Neuronal stem cell (in vitro differentiated cells): Measurements from ENCODE around the gene GGA2.

Source experiments
- DNase-seq: peaks from one replicate; pipeline ENCODE4 v3.0.0-alpha.2; 2013; ENCODE audit warnings: low spot score
- H2AFZ ChIP-seq: one replicate; pipeline ENCODE4 v1.6.1; 2013; ENCODE audit warnings: mild to moderate bottlenecking, low read length, inconsistent platforms
- H2AK5ac ChIP-seq: 2 replicates; pipeline ENCODE4 v1.6.1; 2013; ENCODE audit warnings: low read depth, mild to moderate bottlenecking, inconsistent platforms, low read length, moderate library complexity, mixed read lengths
- H2BK120ac ChIP-seq: 2 replicates; pipeline ENCODE4 v1.6.1; 2013; ENCODE audit warnings: low read depth, mild to moderate bottlenecking, inconsistent platforms, low read length, moderate library complexity, mixed read lengths
- H2BK12ac ChIP-seq: one replicate; pipeline ENCODE4 v1.6.1; 2013; ENCODE audit warnings: low read length, inconsistent platforms
- H2BK15ac ChIP-seq: 2 replicates; pipeline ENCODE4 v1.6.1; 2013; ENCODE audit warnings: mild to moderate bottlenecking, low read length, inconsistent platforms, mixed read lengths
- H2BK5ac ChIP-seq: one replicate; pipeline ENCODE4 v1.6.1; 2013; ENCODE audit warnings: inconsistent platforms, mild to moderate bottlenecking, low read length, moderate library complexity
- H3K14ac ChIP-seq: one replicate; pipeline ENCODE4 v1.6.1; 2013; ENCODE audit warnings: low read length, inconsistent platforms
- H3K18ac ChIP-seq: 2 replicates; pipeline ENCODE4 v1.6.1; 2013; ENCODE audit warnings: low read length, inconsistent platforms
- H3K23ac ChIP-seq: 2 replicates; pipeline ENCODE4 v1.6.1; 2013; ENCODE audit warnings: low read depth, mild to moderate bottlenecking, mixed read lengths, low read length, inconsistent platforms; ENCODE audit not compliant: poor library complexity
- H3K27ac ChIP-seq: replicated peaks from 3 replicates; pipeline ENCODE4 v1.5.1; 2013; ENCODE audit warnings: low read length, inconsistent platforms
- H3K27me3 ChIP-seq, 3 experiments: 2 replicates each; pipeline ENCODE4 v1.6.1; 2013; ENCODE audit warnings: low read length in 3 of 3, mild to moderate bottlenecking in 2 of 3, inconsistent platforms in 1 of 3, low read depth in 1 of 3, mixed read lengths in 1 of 3, moderate library complexity in 1 of 3; ENCODE audit not compliant: control insufficient read depth in 3 of 3, insufficient read depth in 3 of 3
- H3K36me3 ChIP-seq, 2 donors: replicated peaks in 1 of 2; 2 replicates each; pipeline ENCODE4 v1.6.1; 2013; ENCODE audit warnings: low read length in 2 of 2; ENCODE audit not compliant: control insufficient read depth in 2 of 2, insufficient read depth in 2 of 2
- H3K4ac ChIP-seq: 2 replicates; pipeline ENCODE4 v1.6.1; 2013; ENCODE audit warnings: inconsistent platforms, mild to moderate bottlenecking, low read length, moderate library complexity
- H3K4me1 ChIP-seq, 2 donors: 1 replicate in 1 of 2; 2 replicates in 1 of 2; pipeline ENCODE4 v1.6.1; 2013; ENCODE audit warnings: low read length in 2 of 2, low read depth in 1 of 2; ENCODE audit not compliant: control insufficient read depth in 2 of 2, insufficient read depth in 1 of 2
- H3K4me2 ChIP-seq: one replicate; pipeline ENCODE4 v1.6.1; 2013; ENCODE audit warnings: mild to moderate bottlenecking, low read length, inconsistent platforms; ENCODE audit not compliant: insufficient read depth, poor library complexity, severe bottlenecking
- H3K4me3 ChIP-seq, 2 donors: 2 replicates each; pipeline ENCODE4 v1.5.1; 2013; ENCODE audit warnings: low read length in 2 of 2, mild to moderate bottlenecking in 2 of 2, inconsistent platforms in 1 of 2, moderate library complexity in 1 of 2
- H3K79me1 ChIP-seq: one replicate; pipeline ENCODE4 v1.6.1; 2013; ENCODE audit warnings: low read depth, mild to moderate bottlenecking, inconsistent platforms, low read length, moderate library complexity
- H3K9ac ChIP-seq: one replicate; pipeline ENCODE4 v1.6.1; 2013; ENCODE audit warnings: mild to moderate bottlenecking, low read depth, low read length, inconsistent platforms; ENCODE audit not compliant: poor library complexity
- H3K9me3 ChIP-seq, 2 donors: replicated peaks in 1 of 2; 2 replicates each; pipeline versions ENCODE3 to v1.6.1; 2013; ENCODE audit warnings: low read length in 2 of 2, mild to moderate bottlenecking in 2 of 2, inconsistent platforms in 1 of 2, low read depth in 1 of 2, mixed read lengths in 1 of 2, moderate library complexity in 1 of 2; ENCODE audit not compliant: control insufficient read depth in 2 of 2, insufficient read depth in 1 of 2
- H4K8ac ChIP-seq: one replicate; pipeline ENCODE4 v1.6.1; 2013; ENCODE audit warnings: low read depth, mild to moderate bottlenecking, inconsistent platforms, low read length, moderate library complexity
- H4K91ac ChIP-seq: one replicate; pipeline ENCODE4 v1.6.1; 2013; ENCODE audit warnings: low read length, low read depth, mild to moderate bottlenecking, inconsistent platforms; ENCODE audit not compliant: poor library complexity
- WGBS, 2 donors: extraction: QIAGEN DNeasy Blood & Tissue Kit; methylation state at CpG; one replicate each; pipeline ENCODE4 v1.1.7; 2013; ENCODE audit warnings: missing lambda C conversion rate in 2 of 2, mixed read lengths in 1 of 2; ENCODE audit not compliant: insufficient read length in 2 of 2, insufficient replicate concordance in 1 of 2; ENCODE audit errors: extremely low coverage in 2 of 2; 5-methylcytosine and 5-hydroxymethylcytosine counted together

Gene GGA2

GRCh38 chr16:23435500-23435899, 74.8 kb downstream of the GGA2 start:
- no peaks in the 10 kb centered on the region for H3K4me1 ChIP-seq
- no peak overlapping the region for H2BK15ac ChIP-seq
- H3K23ac ChIP-seq: no peak overlapping the region
- H3K4me3 ChIP-seq: no peak overlapping the region
- H3K36me3 ChIP-seq: peaks cover 14 to 74% of the 10 kb centered on the region in 2 donors
- no peak overlapping the region for H3K4me2 ChIP-seq
- no peak overlapping the region for H2AK5ac ChIP-seq
- no peak overlapping the region for H3K9ac ChIP-seq
- H2BK12ac ChIP-seq: no peak overlapping the region
- no CpG with 5 or more reads among the region's 6 CpGs for WGBS, 2 donors
- H3K27ac ChIP-seq: no peak overlapping the region
- no peak overlapping the region for H4K91ac ChIP-seq
- no peak overlapping the region for H4K8ac ChIP-seq
- no peak overlapping the region for H2BK120ac ChIP-seq
- no peaks in the 10 kb centered on the region for H3K27me3 ChIP-seq
- no peak overlapping the region for H3K14ac ChIP-seq
- peak; percentile 61 for DNase-seq
- no peak overlapping the region for H2AFZ ChIP-seq
- H2BK5ac ChIP-seq: no peak overlapping the region
- no peaks in the 10 kb centered on the region for H3K9me3 ChIP-seq
- H3K4ac ChIP-seq: no peak overlapping the region
- no peaks in the 10 kb centered on the region for H3K79me1 ChIP-seq
- H3K18ac ChIP-seq: no peak overlapping the region

DNA sequence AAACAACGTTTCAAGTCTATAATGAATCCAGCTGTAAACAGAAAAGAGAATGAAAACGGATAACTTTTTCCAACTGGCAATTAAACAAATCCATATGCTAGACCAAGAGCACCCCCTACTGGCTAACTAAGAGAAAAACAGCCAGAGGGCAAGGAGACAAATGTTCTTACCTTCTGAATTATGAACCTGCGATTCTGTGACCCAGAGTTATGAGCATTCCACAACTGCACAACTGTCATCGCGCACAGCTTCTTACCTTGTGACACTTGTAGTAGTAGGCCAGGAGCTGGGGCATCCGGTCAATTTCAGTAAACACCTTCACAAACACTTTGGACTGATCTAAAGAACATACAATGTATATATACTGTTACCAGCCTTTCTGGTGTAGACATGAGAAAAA, 75.9 kb downstream of the GGA2 start:
- H2BK120ac ChIP-seq: no peak overlapping the region
- no peak overlapping the region for H2AK5ac ChIP-seq
- no peak overlapping the region for H2BK15ac ChIP-seq
- H3K9ac ChIP-seq: no peak overlapping the region
- no peak overlapping the region for H4K8ac ChIP-seq
- no peak overlapping the region for H2BK5ac ChIP-seq
- H4K91ac ChIP-seq: no peak overlapping the region
- no peak overlapping the region for H3K18ac ChIP-seq
- no peaks in the 10 kb centered on the region for H3K27me3 ChIP-seq
- peaks cover 14 to 71% of the 10 kb centered on the region in 2 donors for H3K36me3 ChIP-seq
- H3K27ac ChIP-seq: no peak overlapping the region
- H3K23ac ChIP-seq: no peak overlapping the region
- no peak overlapping the region for H3K14ac ChIP-seq
- no peak overlapping the region for H3K4ac ChIP-seq
- H3K4me2 ChIP-seq: no peak overlapping the region
- no peak overlapping the region for H3K4me3 ChIP-seq
- no CpG with 5 or more reads among the region's 6 CpGs for WGBS, 2 donors
- H2BK12ac ChIP-seq: no peak overlapping the region
- H3K4me1 ChIP-seq: no peaks in the 10 kb centered on the region
- H2AFZ ChIP-seq: no peak overlapping the region
- H3K79me1 ChIP-seq: no peaks in the 10 kb centered on the region
- H3K9me3 ChIP-seq: no peaks in the 10 kb centered on the region
- DNase-seq: peak; percentile 62

GRCh38 chr16:23433261-23433920, 76.9 kb downstream of the GGA2 start:
- H2BK120ac ChIP-seq: no peak overlapping the region
- no peaks in the 10 kb centered on the region for H3K4me1 ChIP-seq
- no peak overlapping the region for H3K27ac ChIP-seq
- H3K36me3 ChIP-seq: peaks cover 14 to 70% of the 10 kb centered on the region in 2 donors
- H2AFZ ChIP-seq: no peak overlapping the region
- no peak overlapping the region for H3K9ac ChIP-seq
- no peaks in the 10 kb centered on the region for H3K9me3 ChIP-seq
- H3K4me2 ChIP-seq: no peak overlapping the region
- no peak overlapping the region for H2AK5ac ChIP-seq
- H2BK15ac ChIP-seq: no peak overlapping the region
- H2BK12ac ChIP-seq: no peak overlapping the region
- H2BK5ac ChIP-seq: no peak overlapping the region
- H3K18ac ChIP-seq: no peak overlapping the region
- no peak overlapping the region for H4K8ac ChIP-seq
- no CpG with 5 or more reads among the region's 16 CpGs for WGBS, 2 donors
- no peaks in the 10 kb centered on the region for H3K27me3 ChIP-seq
- H3K23ac ChIP-seq: no peak overlapping the region
- no peak overlapping the region for H4K91ac ChIP-seq
- no peak overlapping the region for H3K4me3 ChIP-seq
- no peak overlapping the region for H3K14ac ChIP-seq
- no peaks in the 10 kb centered on the region for H3K79me1 ChIP-seq
- no peak for DNase-seq
- no peak overlapping the region for H3K4ac ChIP-seq

DNA sequence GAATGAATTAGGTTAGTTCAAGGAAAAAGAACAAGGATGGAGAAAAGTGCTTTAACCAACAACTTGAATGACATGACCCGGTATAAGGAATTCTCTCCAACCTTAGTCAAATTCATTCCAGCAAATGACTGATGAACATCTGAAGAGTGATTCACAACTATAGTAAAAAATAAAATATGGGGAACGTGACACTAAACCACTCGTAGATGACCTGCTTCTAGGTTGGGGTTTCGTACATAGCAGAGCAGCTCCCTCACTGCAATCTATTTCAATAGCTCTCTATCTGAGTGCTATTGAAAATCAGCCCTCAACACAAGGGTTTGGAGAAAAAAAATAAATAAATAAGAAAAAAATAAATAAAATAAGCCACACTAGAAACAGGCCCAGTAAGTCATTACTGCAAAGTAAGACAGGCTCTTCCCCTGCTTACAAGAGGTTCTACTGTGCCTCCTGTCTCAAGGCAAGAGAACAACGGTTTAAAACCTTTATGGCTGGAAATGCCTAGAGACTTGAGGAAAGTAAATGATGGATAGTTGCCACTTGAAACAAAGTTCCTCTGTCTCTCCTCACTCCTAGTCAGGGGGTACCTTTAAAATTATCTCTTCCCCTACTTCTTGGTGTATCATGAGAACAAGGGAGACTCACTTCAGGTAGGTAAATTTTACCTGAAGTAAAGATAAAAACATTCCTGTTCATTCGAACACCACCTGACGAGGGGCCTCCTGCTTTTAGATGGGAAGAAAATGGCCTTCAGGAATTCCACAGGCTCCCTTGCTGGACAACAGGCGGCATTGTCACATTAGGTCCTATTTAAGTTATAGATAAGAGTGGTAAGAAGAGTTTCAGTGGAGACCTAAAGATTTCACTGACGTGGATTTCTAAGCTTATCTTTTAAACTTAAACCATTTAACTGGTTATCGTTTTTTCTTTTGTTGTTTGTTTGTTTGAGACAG, 77.8 kb downstream of the GGA2 start:
- Histone ChIP-seq H3K9ac (no peak overlapping the region), H3K4ac (no peak overlapping the region), H2BK15ac (no peak overlapping the region), H4K91ac (no peak overlapping the region), H2BK120ac (no peak overlapping the region), H3K23ac (no peak overlapping the region), H3K9me3 (no peaks in the 10 kb centered on the region), H4K8ac (no peak overlapping the region), H3K14ac (no peak overlapping the region), H2BK5ac (no peak overlapping the region), H2AK5ac (no peak overlapping the region), H3K36me3 (peaks cover 13 to 63% of the 10 kb centered on the region in 2 donors), H3K27ac (no peak overlapping the region), H3K27me3 (no peaks in the 10 kb centered on the region), H3K18ac (no peak overlapping the region), H3K4me3 (no peak overlapping the region), H3K4me1 (no peaks in the 10 kb centered on the region), H2AFZ (no peak overlapping the region), H2BK12ac (no peak overlapping the region), H3K79me1 (no peaks in the 10 kb centered on the region), H3K4me2 (no peak overlapping the region)
- WGBS, 2 donors: no CpG with 5 or more reads among the region's 10 CpGs
- no peak for DNase-seq
